GM12878 (cell line): Measurements from ENCODE around the gene BCL2L14. TPM values are rescaled to one million over a fixed set of nuclear protein-coding genes. Genes with fewer than 3 reads are reported as not detected.

ENCODE experiments used
- CUX1 ChIP-seq: IDR thresholded peaks from 2 replicates; pipeline ENCODE4 v1.6.1; 2012; ENCODE audit warnings: improper control_type of control experiment, low read depth, low read length; ENCODE audit not compliant: insufficient replicate concordance
- EGR1 ChIP-seq, 2 experiments: IDR thresholded peaks; 1 replicate in 1 of 2; 2 replicates in 1 of 2; pipeline ENCODE4 v1.6.1; 2011 to 2012; ENCODE audit warnings: low read depth in 2 of 2, low read length in 2 of 2, borderline replicate concordance in 1 of 2, mild to moderate bottlenecking in 1 of 2, moderate library complexity in 1 of 2
- ESRRA ChIP-seq: IDR thresholded peaks from 2 replicates; pipeline ENCODE4 v1.6.1; 2012; ENCODE audit warnings: mild to moderate bottlenecking, low read length, improper control_type of control experiment
- HSF1 ChIP-seq: fragments of 150-350 bp; IDR thresholded peaks from 2 replicates; pipeline ENCODE4 v1.6.1; 2014; ENCODE audit warnings: mild to moderate bottlenecking, low read depth, low read length
- KAT2A ChIP-seq: conservative IDR thresholded peaks from 2 replicates; pipeline ENCODE4 v1.6.1; 2011; ENCODE audit warnings: low read depth, low read length; ENCODE audit not compliant: control insufficient read depth
- LARP7 ChIP-seq: fragments of 450-650 bp; IDR thresholded peaks from 2 replicates; pipeline ENCODE4 v1.6.1; 2017; ENCODE audit warnings: mild to moderate bottlenecking
- NFIC ChIP-seq: IDR thresholded peaks from 2 replicates; pipeline ENCODE4 v1.6.1; 2012; ENCODE audit warnings: low read depth, mild to moderate bottlenecking, inconsistent platforms, low read length, moderate library complexity
- PAX5 ChIP-seq: IDR thresholded peaks from 2 replicates; pipeline ENCODE4 v1.6.1; 2011; ENCODE audit warnings: low read depth, low read length, borderline replicate concordance
- POLR2A ChIP-seq: IDR thresholded peaks from 2 replicates; pipeline ENCODE4 v1.6.1; 2011; ENCODE audit warnings: low read depth, mild to moderate bottlenecking, low read length
- POLR2AphosphoS2 ChIP-seq: IDR thresholded peaks from 2 replicates; pipeline ENCODE4 v1.6.1; 2011; ENCODE audit warnings: low read depth, mild to moderate bottlenecking, low read length, improper control_type of control experiment, moderate library complexity
- POLR2AphosphoS5 ChIP-seq: IDR thresholded peaks from 2 replicates; pipeline ENCODE4 v1.6.1; 2011; ENCODE audit warnings: mild to moderate bottlenecking, low read length, inconsistent platforms
- SUPT20H ChIP-seq: IDR thresholded peaks from 2 replicates; pipeline ENCODE4 v1.6.1; 2011; ENCODE audit warnings: low read depth, mild to moderate bottlenecking, low read length, moderate library complexity, borderline replicate concordance; ENCODE audit not compliant: control insufficient read depth
- TCF3 ChIP-seq: IDR thresholded peaks from 2 replicates; pipeline ENCODE4 v1.6.1; 2012; ENCODE audit warnings: low read depth, mild to moderate bottlenecking, low read length, borderline replicate concordance; ENCODE audit not compliant: insufficient read depth
- ZZZ3 ChIP-seq: IDR thresholded peaks from 2 replicates; pipeline ENCODE4 v1.6.1; 2011; ENCODE audit warnings: low read depth; ENCODE audit not compliant: control insufficient read depth, insufficient read length
- polyA plus RNA-seq, 11 experiments: library from polyadenylated mRNA; depleted of rRNA in 4 of 11; unstranded in 6 of 11; stranded (reverse) in 5 of 11; fragments of >200 nt; fragmentation: Nextera tagmentation in 4 of 11; fragmentation: Illumina TruSeq in 1 of 11; extraction: Ambion mirVana in 4 of 11; extraction: Trizol in 1 of 11; gene quantifications; 1 replicate in 1 of 11; 2 replicates in 10 of 11; pipeline versions ENCODE4 v1.2.1 to v1.2.3, GENCODE V29; 2011 to 2016; ENCODE audit warnings: inconsistent platforms in 2 of 11, missing spikeins in 2 of 11, low read depth in 1 of 11
- total RNA-seq, 4 experiments: library from RNA; depleted of rRNA in 3 of 4; stranded (reverse); fragments of >200 nt in 3 of 4; fragmentation: Illumina TruSeq in 1 of 4; extraction: Trizol in 1 of 4; gene quantifications; 2 replicates each; pipeline versions ENCODE4 v1.2.1 to v1.2.3, GENCODE V29; 2013 to 2021
- TF ChIP-seq, protein P1 (sequence below): IDR thresholded peaks from 2 replicates; pipeline ENCODE4 v1.6.1; 2011; ENCODE audit warnings: low read depth, low read length, improper control_type of control experiment, borderline replicate concordance
- TF ChIP-seq, protein P2 (sequence below): fragments of 450-650 bp; IDR thresholded peaks from 2 replicates; pipeline ENCODE4 v1.6.1; 2016; ENCODE audit warnings: mild to moderate bottlenecking

Gene BCL2L14
- total and polyA plus RNA-seq, 10 of the 15 experiments (the other 5 are each of a cell fraction or from before 2014, with no cell fraction given): 0.59 to 2.5 (median 0.90) TPM

DNA sequence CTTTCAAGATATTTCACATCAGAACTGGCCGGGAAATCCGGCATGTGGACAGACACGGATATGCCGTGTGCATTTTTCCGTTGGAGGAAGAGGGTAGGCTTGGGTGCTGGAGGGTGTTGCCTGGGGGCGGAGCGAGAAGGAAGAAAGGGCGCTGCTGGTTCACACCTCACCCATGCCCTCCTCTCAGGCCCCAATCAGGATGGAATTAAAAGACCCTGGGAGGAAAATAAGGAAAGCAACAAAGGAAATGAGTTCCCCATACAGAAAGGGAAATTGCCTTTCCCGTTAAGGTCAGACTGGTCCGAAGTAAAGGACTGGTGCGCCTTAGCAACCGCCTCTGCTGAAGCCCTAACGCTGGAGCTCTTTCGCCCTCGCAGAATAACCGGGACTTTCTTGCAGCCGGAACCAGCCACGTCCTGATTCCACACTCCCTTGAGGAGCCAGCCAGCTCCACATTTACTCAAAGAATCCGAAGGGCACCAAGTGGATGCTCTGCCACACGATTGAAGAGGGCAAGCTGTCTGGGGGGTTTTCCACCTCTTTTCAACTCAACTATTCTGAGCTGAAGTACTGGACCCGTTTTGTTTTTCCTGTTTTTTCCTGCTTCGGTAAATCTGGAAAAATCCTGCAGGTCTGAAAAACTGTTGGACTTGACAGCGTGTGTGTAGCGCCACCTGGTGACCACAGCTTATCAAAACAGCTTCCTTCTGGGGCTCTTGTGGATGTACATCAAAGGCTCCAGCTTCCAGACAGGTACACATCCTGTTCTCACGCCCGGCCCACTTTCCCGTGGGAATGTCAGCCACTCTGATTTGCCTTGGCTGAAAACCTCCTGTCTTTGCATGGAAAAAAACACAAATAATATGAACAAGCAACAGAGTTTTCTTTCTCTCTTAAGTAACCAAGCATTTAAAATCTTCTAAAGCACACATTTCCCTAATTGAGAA lies 37.6 kb upstream of the BCL2L14 start (continued):
- no peak for TF ChIP-seq HSF1
- TF ChIP-seq SUPT20H: no peak
- no peak; the same call in none of the 2 replicates for TF ChIP-seq POLR2AphosphoS5
- no peak for TF ChIP-seq POLR2A
- TF ChIP-seq POLR2AphosphoS2: 0 out of 2 replicates have a peak, but pooled peaks have one; percentile 13
- no peak for TF ChIP-seq KAT2A
- no peak for TF ChIP-seq CUX1
- TF ChIP-seq EGR1 (IDR thresholded peaks at IDR 0.05; ENCODE audit: borderline replicate concordance in 1 of 2, low read depth in 2 of 2, low read length in 2 of 2): no peak
- no peak for TF ChIP-seq ZZZ3
- no peak for TF ChIP-seq PAX5
- no peak; the same call in 1 of the 2 replicates for TF ChIP-seq LARP7
- TF ChIP-seq, protein P1, sequence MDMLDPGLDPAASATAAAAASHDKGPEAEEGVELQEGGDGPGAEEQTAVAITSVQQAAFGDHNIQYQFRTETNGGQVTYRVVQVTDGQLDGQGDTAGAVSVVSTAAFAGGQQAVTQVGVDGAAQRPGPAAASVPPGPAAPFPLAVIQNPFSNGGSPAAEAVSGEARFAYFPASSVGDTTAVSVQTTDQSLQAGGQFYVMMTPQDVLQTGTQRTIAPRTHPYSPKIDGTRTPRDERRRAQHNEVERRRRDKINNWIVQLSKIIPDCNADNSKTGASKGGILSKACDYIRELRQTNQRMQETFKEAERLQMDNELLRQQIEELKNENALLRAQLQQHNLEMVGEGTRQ: no peak
- TF ChIP-seq NFIC: peak; percentile 52; the same call in 1 of the 2 replicates
- no peak for TF ChIP-seq TCF3
- TF ChIP-seq, protein P2, sequence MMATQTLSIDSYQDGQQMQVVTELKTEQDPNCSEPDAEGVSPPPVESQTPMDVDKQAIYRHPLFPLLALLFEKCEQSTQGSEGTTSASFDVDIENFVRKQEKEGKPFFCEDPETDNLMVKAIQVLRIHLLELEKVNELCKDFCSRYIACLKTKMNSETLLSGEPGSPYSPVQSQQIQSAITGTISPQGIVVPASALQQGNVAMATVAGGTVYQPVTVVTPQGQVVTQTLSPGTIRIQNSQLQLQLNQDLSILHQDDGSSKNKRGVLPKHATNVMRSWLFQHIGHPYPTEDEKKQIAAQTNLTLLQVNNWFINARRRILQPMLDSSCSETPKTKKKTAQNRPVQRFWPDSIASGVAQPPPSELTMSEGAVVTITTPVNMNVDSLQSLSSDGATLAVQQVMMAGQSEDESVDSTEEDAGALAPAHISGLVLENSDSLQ: no peak
- TF ChIP-seq ESRRA: no peak
